Measurements from ENCODE around the gene FYN.
"Not testable (repeated sequence)": the region's sequence is repeated elsewhere in the genome, so short reads cannot be mapped to it uniquely, and the experiment has no call there.

The FYN gene

GRCh38 chr6:111639266-111639665, 234.0 kb downstream of the FYN start:
- no peak for DNase-seq

GRCh38 chr6:111634981-111635380, 238.3 kb downstream of the FYN start:
- not testable (repeated sequence) for DNase-seq

- no peak for DNase-seq
Observed at GRCh38 chr6:111633822-111634221, 239.4 kb downstream of the FYN start.

GRCh38 chr6:111632468-111633247, 240.6 kb downstream of the FYN start:
- no peak for DNase-seq

GRCh38 chr6:111631903-111632460, 241.3 kb downstream of the FYN start:
- no peak for DNase-seq

GRCh38 chr6:111631018-111631417, 242.2 kb downstream of the FYN start:
- DNase-seq: no peak

GRCh38 chr6:111628142-111628850, 245.0 kb downstream of the FYN start:
- DNase-seq: no peak

GRCh38 chr6:111626441-111626840, 246.8 kb downstream of the FYN start:
- no peak for DNase-seq

GRCh38 chr6:111625461-111626391, 247.5 kb downstream of the FYN start:
- DNase-seq: peak in 40 of 56 donors; percentile 6 to 73 (median 42)

- no peak for DNase-seq
Observed at GRCh38 chr6:111625099-111625416, 248.2 kb downstream of the FYN start.

GRCh38 chr6:111624401-111625098, 248.7 kb downstream of the FYN start:
- DNase-seq: no peak

- no peak for DNase-seq
Observed at GRCh38 chr6:111623046-111623718, 250.1 kb downstream of the FYN start.

GRCh38 chr6:111620169-111620568, 253.1 kb downstream of the FYN start:
- DNase-seq: no peak

- DNase-seq: no peak
Observed at GRCh38 chr6:111618407-111618806, 254.8 kb downstream of the FYN start.

- no peak for DNase-seq
Observed at GRCh38 chr6:111617149-111617548, 256.1 kb downstream of the FYN start.

- DNase-seq: no peak
Observed at GRCh38 chr6:111615916-111616612, 257.2 kb downstream of the FYN start.

- no peak for DNase-seq
Observed at GRCh38 chr6:111614833-111615582, 258.2 kb downstream of the FYN start.

- DNase-seq: no peak
Observed at GRCh38 chr6:111612379-111612778, 260.9 kb downstream of the FYN start.
